Thoracic aorta (tissue), 2 donors: ENCODE results near the gene OR2AT4. TPM values are rescaled to one million over a fixed set of nuclear protein-coding genes. Genes with fewer than 3 reads are reported as not detected.

Source experiments
- ATAC-seq: fragments of 150-250 bp; one replicate; pipeline ENCODE4 v1.8.0; 2017; ENCODE audit warnings: low read depth; ENCODE audit not compliant: insufficient number of reproducible peaks, low FRiP score
- DNase-seq: peaks from one replicate; pipeline ENCODE4 v3.0.0-alpha.2; 2020; ENCODE audit warnings: low spot score
- H3K27ac ChIP-seq, 2 donors: fragments of 200-600 bp; sonication (generic); 1 replicate in 1 of 2; 2 replicates in 1 of 2; pipeline ENCODE4 v1.5.1; 2016; ENCODE audit warnings: mild to moderate bottlenecking in 2 of 2, moderate library complexity in 2 of 2
- H3K27me3 ChIP-seq: fragments of 200-600 bp; sonication (generic); replicated peaks from 2 replicates; pipeline ENCODE4 v1.6.0; 2016; ENCODE audit warnings: mild to moderate bottlenecking; ENCODE audit not compliant: insufficient read depth
- H3K36me3 ChIP-seq: fragments of 200-600 bp; sonication (generic); one replicate; pipeline ENCODE4 v1.5.1; 2016
- H3K4me1 ChIP-seq, 2 donors: fragments of 200-600 bp; sonication (generic); 1 replicate in 1 of 2; 2 replicates in 1 of 2; pipeline versions ENCODE4 v1.5.1 to v1.6.0; 2016; ENCODE audit warnings: low read depth in 2 of 2, mild to moderate bottlenecking in 1 of 2; ENCODE audit not compliant: control insufficient read depth in 1 of 2
- H3K4me3 ChIP-seq: fragments of 200-600 bp; sonication (generic); 2 replicates; pipeline ENCODE4 v1.5.1; 2016; ENCODE audit warnings: mild to moderate bottlenecking
- H3K9me3 ChIP-seq: fragments of 200-600 bp; sonication (generic); 2 replicates; pipeline ENCODE4 v1.5.1; 2016
- CTCF ChIP-seq: fragments of 200-600 bp; sonication (generic); IDR thresholded peaks from one replicate; pipeline ENCODE4 v1.5.1; 2019; ENCODE audit warnings: antibody characterized with exemption
- total RNA-seq, 2 donors: library from RNA; depleted of rRNA; stranded (reverse); fragments of >200 nt; gene quantifications; one replicate each; pipeline versions ENCODE4 v1.1.0 to v1.2.3, GENCODE V29; 2016

The OR2AT4 gene
- total RNA-seq, 2 donors from 2014 or later: not detected

GRCh38 chr11:75133976-75134375 lies 37.3 kb upstream of the OR2AT4 start:
- no peak overlapping the region for H3K27ac ChIP-seq
- H3K36me3 ChIP-seq: no peaks in the 10 kb centered on the region
- no peak overlapping the region for H3K4me3 ChIP-seq
- no peaks in the 10 kb centered on the region for H3K4me1 ChIP-seq
- no peak for TF ChIP-seq CTCF
- no peak for ATAC-seq
- DNase-seq: no peak
- no peaks in the 10 kb centered on the region for H3K27me3 ChIP-seq
- H3K9me3 ChIP-seq: no peaks in the 10 kb centered on the region

GRCh38 chr11:75132080-75132479 lies 35.4 kb upstream of the OR2AT4 start:
- TF ChIP-seq CTCF: no peak
- no peak overlapping the region for H3K27ac ChIP-seq
- ATAC-seq (no peak), DNase-seq (no peak)
- no peak overlapping the region for H3K4me3 ChIP-seq
- no peaks in the 10 kb centered on the region for H3K4me1 ChIP-seq
- no peaks in the 10 kb centered on the region for H3K9me3 ChIP-seq
- H3K27me3 ChIP-seq: no peaks in the 10 kb centered on the region
- H3K36me3 ChIP-seq: no peaks in the 10 kb centered on the region

DNA sequence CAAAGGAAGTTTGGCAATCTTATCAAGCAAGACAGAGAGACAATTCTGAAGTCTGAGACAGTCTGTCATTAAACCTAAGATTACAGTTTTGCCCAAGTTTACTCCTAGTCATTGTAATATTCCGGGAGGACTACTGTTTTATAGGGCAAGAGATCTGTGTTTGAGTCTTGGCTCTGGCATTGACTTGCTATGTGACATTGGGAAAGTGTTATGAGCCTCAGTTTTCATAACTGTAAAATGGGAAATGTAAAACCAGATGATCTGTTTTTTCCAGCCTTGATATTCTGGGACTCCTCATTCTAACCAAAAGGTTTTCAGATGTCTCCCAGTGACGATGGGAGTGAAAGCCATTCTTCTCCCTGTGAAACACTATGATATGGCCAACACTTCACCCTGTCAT lies 29.9 kb upstream of the OR2AT4 start:
- TF ChIP-seq CTCF: no peak
- H3K27ac ChIP-seq: no peak overlapping the region

DNA sequence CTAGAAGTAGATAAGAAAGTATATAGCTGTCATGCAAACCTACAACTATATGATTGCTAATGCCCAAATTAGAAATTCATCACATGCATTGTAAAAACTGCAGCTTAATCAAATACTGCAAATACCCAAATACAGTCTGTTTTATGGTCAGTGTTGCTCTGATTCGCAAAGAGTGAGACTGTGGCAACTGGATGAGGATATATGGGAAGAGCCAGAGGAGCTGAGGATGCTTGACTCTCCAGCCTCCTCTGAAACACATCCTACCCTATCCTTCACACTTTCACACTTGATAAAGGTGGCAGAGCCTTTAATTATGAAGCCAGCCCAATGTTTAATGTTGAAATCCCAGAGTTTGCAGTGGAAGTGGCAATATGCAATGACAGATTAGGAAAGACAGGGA lies 21.9 kb upstream of the OR2AT4 start:
- H3K4me3 ChIP-seq: no peak overlapping the region
- no peaks in the 10 kb centered on the region for H3K4me1 ChIP-seq
- H3K27ac ChIP-seq: no peak overlapping the region
- ATAC-seq (no peak), DNase-seq (no peak)
- H3K36me3 ChIP-seq: no peaks in the 10 kb centered on the region
- no peak for TF ChIP-seq CTCF
- H3K9me3 ChIP-seq: peaks cover 2% of the 10 kb centered on the region
- no peaks in the 10 kb centered on the region for H3K27me3 ChIP-seq

More for the DNA sequence above, 29.9 kb upstream of the OR2AT4 start:
- Histone ChIP-seq H3K27me3 (no peaks in the 10 kb centered on the region), H3K9me3 (no peaks in the 10 kb centered on the region), H3K4me3 (no peak overlapping the region), H3K36me3 (no peaks in the 10 kb centered on the region), H3K4me1 (no peaks in the 10 kb centered on the region)
- DNase-seq: no peak
- no peak for ATAC-seq

DNA sequence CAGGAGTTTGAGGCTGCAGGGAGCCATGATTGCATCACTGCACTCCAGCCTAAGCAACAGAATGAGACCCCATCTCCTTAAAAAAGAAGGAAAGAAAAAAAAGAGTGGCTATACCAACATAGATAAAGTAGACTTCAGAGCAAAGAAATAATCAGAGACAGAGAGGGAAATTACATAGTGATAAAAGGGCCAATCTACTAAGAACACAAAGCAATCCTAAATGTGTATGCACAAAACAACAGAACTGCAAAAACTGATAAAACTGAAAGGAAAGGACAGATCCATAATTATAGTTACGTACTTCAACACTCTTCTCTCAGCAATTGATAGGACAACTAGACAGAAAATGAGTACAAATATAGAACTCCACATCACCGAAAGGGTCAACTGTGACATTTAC lies 17.8 kb upstream of the OR2AT4 start:
- no peak for TF ChIP-seq CTCF
- H3K9me3 ChIP-seq: peaks cover 2% of the 10 kb centered on the region

More for the DNA sequence above, 17.8 kb upstream of the OR2AT4 start:
- Histone ChIP-seq H3K4me1 (no peaks in the 10 kb centered on the region), H3K27me3 (no peaks in the 10 kb centered on the region), H3K27ac (no peak overlapping the region), H3K4me3 (no peak overlapping the region), H3K36me3 (no peaks in the 10 kb centered on the region)
- DNase-seq (no peak), ATAC-seq (no peak)
